HG02938 (cell line): ENCODE data around the gene PDZD2.

Source experiments
- ATAC-seq: cut with Tn5 transposase; IDR thresholded peaks from one replicate; pipeline ENCODE4 v1.9.1; 2021; ENCODE audit warnings: mild to moderate bottlenecking, moderate library complexity; ENCODE audit not compliant: unreplicated experiment

PDZD2 gene

DNA sequence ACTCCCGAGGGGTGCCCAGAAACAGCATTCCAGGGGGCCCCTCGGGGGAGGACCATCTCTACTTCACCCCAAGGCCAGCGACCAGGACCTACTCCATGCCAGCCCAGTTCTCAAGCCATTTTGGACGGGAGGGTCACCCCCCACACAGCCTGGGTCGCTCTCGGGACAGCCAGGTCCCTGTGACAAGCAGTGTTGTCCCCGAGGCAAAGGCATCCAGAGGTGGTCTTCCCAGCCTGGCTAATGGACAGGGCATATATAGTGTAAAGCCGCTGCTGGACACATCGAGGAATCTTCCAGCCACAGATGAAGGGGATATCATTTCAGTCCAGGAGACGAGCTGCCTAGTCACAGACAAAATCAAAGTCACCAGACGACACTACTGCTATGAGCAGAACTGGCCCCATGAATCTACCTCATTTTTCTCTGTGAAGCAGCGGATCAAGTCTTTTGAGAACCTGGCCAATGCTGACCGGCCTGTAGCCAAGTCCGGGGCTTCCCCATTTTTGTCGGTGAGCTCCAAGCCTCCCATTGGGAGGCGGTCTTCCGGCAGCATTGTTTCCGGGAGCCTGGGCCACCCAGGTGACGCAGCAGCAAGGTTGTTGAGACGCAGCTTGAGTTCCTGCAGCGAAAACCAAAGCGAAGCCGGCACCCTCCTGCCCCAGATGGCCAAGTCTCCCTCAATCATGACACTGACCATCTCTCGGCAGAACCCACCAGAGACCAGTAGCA, 451.3 kb downstream of the PDZD2 start:
- no peak for ATAC-seq

GRCh38 chr5:32090755-32091128, 451.8 kb downstream of the PDZD2 start:
- ATAC-seq: no peak

DNA sequence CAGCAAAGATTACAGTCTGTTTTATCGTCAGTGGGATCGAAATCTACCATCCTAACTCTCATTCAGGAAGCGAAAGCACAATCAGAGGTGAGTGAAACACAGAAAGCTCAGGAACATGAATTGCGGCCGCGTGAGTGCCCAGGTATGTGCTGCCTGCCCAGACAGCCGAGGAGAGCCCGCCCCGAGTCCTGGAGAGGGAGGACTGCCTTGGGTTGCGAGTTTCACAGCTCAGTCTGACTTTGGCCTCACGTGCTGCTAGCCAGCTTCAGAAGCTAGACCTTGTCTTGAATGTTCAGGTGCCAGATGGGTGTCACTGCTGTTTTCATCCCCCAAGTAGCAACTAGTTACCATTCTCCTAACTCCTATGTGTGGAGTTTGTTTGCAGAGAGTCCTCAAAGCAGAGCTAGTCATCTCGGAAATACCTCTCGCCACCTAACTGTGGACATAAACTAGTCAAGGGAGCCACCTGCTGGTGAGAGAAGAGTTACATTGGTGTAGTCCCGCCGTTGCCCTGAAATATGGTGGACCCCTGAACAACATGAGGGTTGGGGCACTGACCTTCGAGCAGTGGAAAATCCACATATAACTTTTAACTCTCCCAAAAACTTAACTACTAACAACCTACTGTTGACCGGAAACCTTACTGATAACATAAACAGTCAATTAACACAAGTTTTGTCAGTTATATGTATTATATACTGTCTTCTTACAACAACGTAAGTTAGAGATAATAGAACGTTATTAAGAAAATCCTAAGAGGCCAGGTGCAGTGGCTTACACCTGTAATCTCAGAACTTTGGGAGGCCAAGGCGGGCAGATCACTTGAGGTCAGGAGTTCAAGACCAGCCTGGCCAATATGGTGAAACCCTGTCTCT, 454.2 kb downstream of the PDZD2 start:
- peak; percentile 91 for ATAC-seq

DNA sequence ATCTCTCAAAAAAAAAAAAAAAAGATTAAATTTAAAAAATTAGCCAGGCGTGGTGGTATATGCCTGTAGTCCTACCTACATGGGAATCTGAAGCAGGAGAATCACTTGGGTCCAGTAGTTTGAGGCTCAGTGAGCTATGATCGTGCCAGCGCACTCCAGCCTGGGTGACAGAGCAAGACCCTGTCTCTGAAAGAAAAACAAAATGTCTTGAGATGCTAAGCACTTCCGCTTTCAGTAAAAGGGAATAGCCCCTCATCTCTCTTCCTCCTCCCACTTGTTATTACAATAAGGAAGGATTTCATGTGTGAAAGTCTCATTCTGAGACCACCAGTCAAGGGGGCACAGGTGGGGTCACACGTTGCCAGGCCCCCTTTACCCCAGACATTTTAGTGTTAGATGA, 455.8 kb downstream of the PDZD2 start:
- ATAC-seq: no peak

DNA sequence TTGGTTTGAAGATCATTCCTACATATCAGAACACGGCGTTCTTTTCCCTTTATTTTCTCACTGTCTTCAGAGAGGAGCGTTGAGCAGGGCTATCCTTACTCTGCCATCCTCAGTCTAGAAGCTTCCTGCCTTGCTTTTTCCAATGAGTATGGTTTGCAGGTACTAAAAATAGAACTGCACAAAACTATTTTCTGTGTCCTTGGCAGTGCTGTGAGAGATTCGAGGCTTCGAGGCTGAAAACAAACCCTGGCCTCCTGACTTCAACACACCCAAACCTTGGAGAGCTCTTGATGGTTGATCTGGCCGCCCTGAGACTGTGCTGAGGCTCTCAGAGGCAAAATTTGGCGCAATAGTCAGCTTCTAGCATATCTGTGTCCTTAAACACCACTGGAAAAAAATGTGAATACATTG, 456.3 kb downstream of the PDZD2 start:
- ATAC-seq: no peak

DNA sequence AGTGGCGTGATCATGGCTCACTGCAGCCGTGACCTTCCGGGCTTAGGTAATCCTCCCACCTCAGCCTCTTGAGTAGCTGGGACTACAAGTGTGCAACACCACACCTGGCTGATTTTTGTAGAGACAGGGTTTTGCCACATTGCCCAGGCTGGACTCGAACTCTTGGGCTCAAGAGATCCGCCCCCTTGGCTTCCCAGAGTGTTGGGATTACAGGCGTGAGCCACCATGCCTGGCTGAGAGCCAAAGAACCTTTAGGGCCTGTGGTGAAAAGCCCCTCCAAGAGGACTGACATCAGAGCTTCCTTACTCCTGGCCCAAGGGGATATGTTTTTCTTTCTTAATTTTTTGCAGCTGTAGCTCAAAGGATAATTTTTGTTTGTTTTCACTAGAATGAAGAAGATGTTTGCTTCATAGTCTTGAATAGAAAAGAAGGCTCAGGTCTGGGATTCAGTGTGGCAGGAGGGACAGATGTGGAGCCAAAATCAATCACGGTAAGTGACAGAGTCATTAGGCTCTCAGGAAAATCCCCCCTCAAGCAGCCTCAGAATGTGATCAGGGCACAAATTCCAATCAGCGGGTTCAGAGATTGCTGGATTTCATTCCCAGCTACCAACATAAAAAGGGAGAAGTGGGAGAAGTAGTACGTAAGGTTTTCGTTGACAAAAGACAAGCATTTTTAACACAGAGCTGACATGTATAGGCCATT, 458.1 kb downstream of the PDZD2 start:
- ATAC-seq: no peak

DNA sequence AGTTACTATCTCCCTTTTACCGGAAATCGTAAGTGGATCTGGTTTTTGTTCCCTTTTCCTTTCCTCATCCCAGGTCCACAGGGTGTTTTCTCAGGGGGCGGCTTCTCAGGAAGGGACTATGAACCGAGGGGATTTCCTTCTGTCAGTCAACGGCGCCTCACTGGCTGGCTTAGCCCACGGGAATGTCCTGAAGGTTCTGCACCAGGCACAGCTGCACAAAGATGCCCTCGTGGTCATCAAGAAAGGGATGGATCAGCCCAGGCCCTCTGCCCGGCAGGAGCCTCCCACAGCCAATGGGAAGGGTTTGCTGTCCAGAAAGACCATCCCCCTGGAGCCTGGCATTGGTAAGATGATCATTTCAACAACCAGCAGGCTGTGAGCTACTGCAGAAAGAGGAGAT, 459.4 kb downstream of the PDZD2 start:
- no peak for ATAC-seq

DNA sequence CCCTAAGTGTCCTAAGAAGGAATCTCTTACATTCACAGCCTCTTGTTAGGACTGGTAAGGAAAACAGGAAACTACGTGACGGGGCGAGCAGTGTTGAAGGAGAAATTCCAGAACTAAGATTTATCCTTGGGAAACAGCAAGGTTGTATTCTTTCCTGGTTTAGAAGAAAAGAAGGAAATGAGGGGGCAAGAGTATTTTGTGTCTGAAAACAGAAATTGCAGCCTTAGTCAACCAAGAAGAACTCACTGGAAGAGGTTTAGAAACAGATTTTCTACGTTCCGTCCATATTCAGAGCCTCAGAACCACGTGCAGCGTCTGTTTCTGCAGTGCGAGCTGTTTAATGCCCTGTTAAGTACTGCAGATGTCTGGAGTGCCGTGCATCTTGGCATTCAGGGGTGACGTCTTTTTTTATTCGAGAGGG, 460.0 kb downstream of the PDZD2 start:
- no peak for ATAC-seq

DNA sequence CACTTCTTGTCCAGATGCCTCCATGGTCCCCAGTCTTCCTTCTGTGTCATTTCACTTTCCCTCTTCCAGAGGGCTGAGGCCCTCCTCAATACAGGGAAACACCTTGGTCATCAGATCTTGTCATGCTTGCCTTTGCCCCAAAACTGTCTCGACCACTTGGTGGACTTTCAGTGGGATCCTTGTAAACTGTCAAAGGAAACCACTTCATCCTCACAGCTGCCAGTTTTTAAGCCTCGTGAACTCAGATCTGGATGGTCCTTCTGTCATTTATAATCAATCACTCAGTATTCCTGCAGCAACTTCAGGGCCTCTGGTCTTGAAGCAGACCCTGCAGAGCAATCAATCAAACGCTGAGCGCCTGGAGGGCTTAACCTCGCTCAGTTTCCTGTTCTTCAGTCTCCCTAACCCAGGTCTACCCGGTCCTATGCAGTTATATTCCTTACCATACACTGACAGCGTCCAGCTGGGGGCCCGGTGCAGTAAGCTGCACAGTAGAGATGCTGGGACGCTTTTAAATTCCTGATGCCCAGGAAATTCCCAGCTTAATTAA, 460.6 kb downstream of the PDZD2 start:
- ATAC-seq: no peak

DNA sequence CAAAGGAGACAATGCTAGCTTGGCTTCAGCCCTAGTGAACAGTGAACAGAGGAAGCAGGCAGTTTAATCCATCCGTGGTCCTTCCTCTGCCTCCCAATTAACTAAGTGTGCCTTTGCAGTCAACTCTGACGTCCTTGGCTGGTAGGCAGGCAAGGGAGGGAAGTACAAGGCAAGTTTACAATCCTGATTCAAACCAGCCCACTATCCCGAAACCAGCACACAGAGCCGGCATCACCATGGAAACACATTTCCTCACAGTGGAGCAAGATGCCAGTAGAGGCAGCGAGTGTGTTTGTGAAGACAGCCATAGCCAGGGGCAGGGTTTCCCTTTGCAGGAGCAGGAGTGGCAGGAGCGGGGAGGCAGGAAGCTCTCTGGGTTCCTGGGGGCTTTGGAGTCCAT, 461.3 kb downstream of the PDZD2 start:
- ATAC-seq: no peak

DNA sequence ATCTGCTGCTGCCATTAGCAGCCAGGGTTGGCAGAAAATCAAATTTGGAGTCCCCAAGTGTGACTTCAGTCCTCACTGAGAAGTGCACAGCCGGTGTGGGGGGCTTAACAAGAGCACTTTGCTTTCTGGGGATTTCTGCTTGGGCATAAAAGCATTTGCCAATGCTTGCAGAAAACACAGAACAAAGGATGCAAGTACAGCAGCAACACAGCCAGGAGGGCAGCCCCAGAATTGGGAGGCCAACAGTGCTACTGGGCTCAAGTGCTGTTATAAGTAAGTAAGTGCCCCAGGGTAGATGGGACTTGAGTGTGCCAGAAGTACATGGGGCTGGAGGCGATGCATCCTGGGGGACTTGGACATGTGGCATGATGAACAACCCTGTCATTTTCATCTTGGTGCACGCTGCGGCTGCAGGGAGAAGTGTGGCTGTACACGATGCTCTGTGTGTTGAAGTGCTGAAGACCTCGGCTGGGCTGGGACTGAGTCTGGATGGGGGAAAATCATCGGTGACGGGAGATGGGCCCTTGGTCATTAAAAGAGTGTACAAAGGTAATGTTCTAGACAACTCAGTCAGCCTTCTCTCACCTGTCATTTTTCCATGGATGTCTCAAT, 461.9 kb downstream of the PDZD2 start:
- no peak for ATAC-seq

DNA sequence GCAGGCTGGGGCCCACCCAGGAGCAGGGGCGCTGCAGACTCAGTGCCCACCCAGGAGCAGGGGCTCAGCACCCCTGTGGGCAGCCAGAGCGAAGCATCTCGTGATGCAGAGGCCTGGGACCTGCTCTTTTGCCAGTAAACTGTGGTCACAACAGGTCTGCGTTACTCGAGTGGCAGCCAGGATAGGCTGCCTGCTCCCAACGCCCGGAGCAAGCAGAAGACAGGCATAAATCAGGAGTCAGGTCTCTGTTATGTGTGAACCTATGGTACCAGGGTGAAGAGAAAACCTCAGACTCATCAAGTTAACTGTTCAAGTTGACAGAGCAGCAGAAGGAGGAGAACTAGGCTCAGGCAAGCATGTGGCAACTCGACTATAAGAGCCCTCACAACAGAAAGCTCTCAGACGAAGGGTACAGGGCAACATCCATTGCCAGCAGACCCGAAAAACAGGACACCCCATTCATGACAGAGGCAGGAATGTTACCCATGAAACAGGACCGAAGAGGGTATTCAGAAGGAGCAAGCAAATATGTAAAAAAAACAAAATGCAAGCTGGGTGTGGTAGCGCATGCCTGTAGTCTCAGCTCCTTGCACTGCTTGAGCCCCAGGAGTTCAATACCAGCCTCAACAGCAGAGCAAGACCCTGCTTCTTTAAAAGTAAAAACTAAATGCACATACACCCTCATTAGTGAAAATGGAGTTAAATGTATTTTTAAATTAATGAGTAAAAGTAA, 463.5 kb downstream of the PDZD2 start:
- no peak for ATAC-seq

- no peak for ATAC-seq
Observed at GRCh38 chr5:32103521-32103920, 464.6 kb downstream of the PDZD2 start.

DNA sequence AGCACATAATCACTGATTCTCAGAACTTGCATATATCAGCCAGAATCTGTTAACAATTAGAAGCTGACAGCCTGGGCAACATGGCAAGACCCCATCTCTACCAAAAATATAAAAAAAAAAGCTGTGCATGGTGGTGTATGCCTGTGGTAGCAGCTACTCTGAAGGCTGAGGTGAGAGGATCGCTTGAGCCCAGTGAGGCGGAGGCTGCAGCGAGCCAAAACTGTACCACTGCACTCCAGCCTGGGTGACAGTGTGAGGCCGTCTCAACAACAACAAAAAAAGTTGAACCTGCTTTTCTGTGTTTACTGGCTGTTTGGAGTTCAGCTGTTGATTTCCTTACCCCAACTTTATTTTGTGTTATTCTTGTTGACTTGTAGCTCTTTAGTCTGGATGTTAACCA, 468.4 kb downstream of the PDZD2 start:
- no peak for ATAC-seq

DNA sequence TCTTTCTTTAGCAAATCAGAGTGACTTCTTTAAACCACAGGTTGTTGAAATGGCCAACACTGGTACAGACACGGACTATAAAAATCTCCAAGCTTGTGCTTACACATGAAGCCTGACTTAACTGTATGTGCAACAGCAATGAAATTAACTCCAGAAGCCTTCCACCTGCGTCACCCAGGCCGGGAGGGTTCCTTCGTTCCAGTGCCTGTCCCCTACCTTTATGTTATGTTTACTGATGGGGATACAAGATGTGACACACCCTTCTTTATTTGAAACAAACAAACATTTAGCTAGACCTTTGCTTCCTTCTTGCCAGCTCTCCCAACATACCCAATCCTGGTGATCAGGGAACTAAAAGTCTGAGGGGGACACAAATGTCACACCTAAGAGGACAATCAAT, 469.2 kb downstream of the PDZD2 start:
- no peak for ATAC-seq

- ATAC-seq: no peak
Observed at GRCh38 chr5:32109236-32109635, 470.3 kb downstream of the PDZD2 start.

DNA sequence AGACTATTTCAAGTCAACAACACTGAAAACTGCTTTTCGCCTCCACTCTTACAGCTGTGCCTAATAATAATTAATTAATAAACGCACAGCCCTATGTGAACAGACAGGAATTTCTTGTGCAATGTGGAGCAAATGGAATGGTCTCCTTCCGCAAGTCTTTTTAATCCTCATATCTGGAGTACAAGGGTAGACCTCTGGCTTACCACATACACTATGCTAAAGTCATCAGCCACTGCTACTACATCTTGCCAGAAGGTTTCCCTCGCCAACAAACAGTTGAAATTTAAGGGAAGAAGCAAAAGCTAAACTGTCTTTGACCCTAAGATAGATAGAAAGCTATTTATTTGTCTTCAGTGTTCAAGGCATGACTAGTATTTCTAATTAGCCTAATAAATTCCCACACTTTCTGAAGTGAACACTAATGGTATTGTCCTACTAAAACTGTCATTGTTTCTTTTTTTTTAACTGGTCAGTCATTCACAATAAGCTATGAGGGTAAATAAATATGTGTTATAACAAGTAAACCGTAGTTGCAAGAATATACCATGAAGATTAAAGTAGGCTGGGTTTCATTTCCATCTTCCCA, 471.3 kb downstream of the PDZD2 start:
- no peak for ATAC-seq

DNA sequence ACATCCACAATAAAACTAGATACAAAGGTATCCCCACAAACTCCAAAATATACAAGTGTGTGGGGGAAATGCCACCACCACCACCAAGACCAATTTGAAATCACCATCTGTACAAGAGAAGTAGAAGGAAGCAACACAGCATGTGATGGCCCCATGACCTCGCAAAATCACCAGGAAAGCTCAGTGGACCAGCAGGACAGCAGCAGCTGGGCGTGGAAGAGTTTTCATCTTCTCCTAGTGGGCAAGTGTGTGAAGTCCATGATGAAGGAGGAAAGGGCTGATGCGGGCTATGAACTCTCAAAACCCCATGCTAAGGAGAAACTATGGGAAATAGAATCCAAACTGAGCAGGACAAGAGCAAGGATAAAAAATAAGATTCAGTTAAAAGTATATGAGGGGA, 477.1 kb downstream of the PDZD2 start:
- ATAC-seq: no peak

- ATAC-seq: no peak
Observed at GRCh38 chr5:32116574-32117313, 477.8 kb downstream of the PDZD2 start.
